Activated CD8-positive, alpha-beta memory T cell treated with anti-CD3 and anti-CD28 coated beads for 36 hours (primary cell): ENCODE measurements around the gene RPS6KL1. TPM values are rescaled to one million over a fixed set of nuclear protein-coding genes. Genes with fewer than 3 reads are reported as not detected.

Source experiments
- CTCF ChIA-PET: fragments of 350-600 bp; sonication (Branson Sonifier 250); formaldehyde crosslinking; loops from one replicate; lab custom pipeline; 2021; ENCODE audit warnings: antibody characterized with exemption; lab: Charles Lee
- POLR2A ChIA-PET: fragments of 350-600 bp; sonication (Branson Sonifier 250); formaldehyde crosslinking; loops from one replicate; lab custom pipeline; 2021; ENCODE audit warnings: antibody characterized with exemption; lab: Charles Lee
- total RNA-seq, 2 experiments: library from RNA; stranded (reverse); gene quantifications; one replicate each; pipeline ENCODE4 v1.2.3, GENCODE V29; 2021

RPS6KL1 gene
- total RNA-seq, 2 experiments from 2014 or later, result 5.0 TPM

- POLR2A ChIA-PET, result interaction anchor here (0.6 kb wide), 1 partner anchor 992 kb away, joined by 3 read pairs; no protein-coding TSS in a partner anchor
- CTCF ChIA-PET, result interaction anchor here (0.9 to 1.4 kb wide), 2 partner anchors 8 to 134 kb away, joined by 3 to 8 read pairs; no protein-coding TSS in a partner anchor
These were observed 31.3 kb upstream of the RPS6KL1 start for GRCh38 chr14:74954232-74954946.

GRCh38 chr14:74953686-74954085, 30.6 kb upstream of the RPS6KL1 start:
- ChIA-PET CTCF (interaction anchor here (0.9 kb wide), 1 partner anchor 135 kb away, joined by 3 read pairs; no protein-coding TSS in a partner anchor), POLR2A (no interaction called here)

GRCh38 chr14:74952697-74953484, 29.8 kb upstream of the RPS6KL1 start:
- POLR2A ChIA-PET, result no interaction called here
- CTCF ChIA-PET, result interaction anchor here (0.9 to 1.2 kb wide), 2 partner anchors 12 to 136 kb away, joined by 3 read pairs; no protein-coding TSS in a partner anchor

GRCh38 chr14:74952180-74952665, 29.2 kb upstream of the RPS6KL1 start:
- POLR2A ChIA-PET, result no interaction called here
- CTCF ChIA-PET, result interaction anchor here (1.2 kb wide), 1 partner anchor 13 kb away, joined by 3 read pairs; no protein-coding TSS in a partner anchor

GRCh38 chr14:74951443-74952179, 28.6 kb upstream of the RPS6KL1 start:
- CTCF ChIA-PET, result interaction anchor here (0.8 to 1.2 kb wide), 2 partner anchors 14 to 29 kb away, joined by 3 read pairs; partner anchors contain the start of gene RPS6KL1

GRCh38 chr14:74950795-74951442, 27.9 kb upstream of the RPS6KL1 start:
- ChIA-PET CTCF (interaction anchor here (0.8 kb wide), 1 partner anchor 28 kb away, joined by 3 read pairs; the partner anchor contains the start of gene RPS6KL1), POLR2A (no interaction called here)

More at GRCh38 chr14:74951443-74952179, 28.6 kb upstream of the RPS6KL1 start:
- POLR2A ChIA-PET, result no interaction called here

GRCh38 chr14:74949859-74950573, 27.0 kb upstream of the RPS6KL1 start:
- POLR2A ChIA-PET, result no interaction called here
- CTCF ChIA-PET, result no interaction called here

GRCh38 chr14:74949191-74949601, 26.1 kb upstream of the RPS6KL1 start:
- CTCF ChIA-PET, result interaction anchor here (5.6 kb wide), 1 partner anchor 138 kb away, joined by 40 read pairs; no protein-coding TSS in a partner anchor
- POLR2A ChIA-PET, result no interaction called here

GRCh38 chr14:74948228-74949175, 25.4 kb upstream of the RPS6KL1 start:
- ChIA-PET CTCF (interaction anchor here (5.6 kb wide), 1 partner anchor 139 kb away, joined by 40 read pairs; no protein-coding TSS in a partner anchor), POLR2A (no interaction called here)

- ChIA-PET POLR2A (no interaction called here), CTCF (interaction anchor here (1.9 to 5.6 kb wide), 5 partner anchors 8 to 172 kb away, joined by 4 to 40 read pairs (median 8); partner anchors contain the start of gene PGF)
These were observed 24.5 kb upstream of the RPS6KL1 start for GRCh38 chr14:74947353-74948227.

GRCh38 chr14:74946659-74947281, 23.7 kb upstream of the RPS6KL1 start:
- ChIA-PET CTCF (interaction anchor here (1.0 to 5.6 kb wide), 7 partner anchors 8 to 173 kb away, joined by 3 to 40 read pairs (median 7); partner anchors contain the start of gene PGF), POLR2A (no interaction called here)

GRCh38 chr14:74945852-74946658, 23.0 kb upstream of the RPS6KL1 start:
- CTCF ChIA-PET, result interaction anchor here (0.7 to 5.6 kb wide), 14 partner anchors 9 to 174 kb away, joined by 3 to 40 read pairs (median 4); partner anchors contain the start of genes ACYP1 and PGF
- POLR2A ChIA-PET, result no interaction called here

GRCh38 chr14:74945261-74945851, 22.3 kb upstream of the RPS6KL1 start:
- CTCF ChIA-PET, result interaction anchor here (0.6 to 5.6 kb wide), 19 partner anchors 10 to 716 kb away, joined by 3 to 40 read pairs (median 4); partner anchors contain the start of genes ACYP1 and PGF

GRCh38 chr14:74942608-74943007, 19.5 kb upstream of the RPS6KL1 start:
- POLR2A ChIA-PET, result interaction anchor here (1.3 kb wide), 1 partner anchor 19 kb away, joined by 3 read pairs; the partner anchor contains the start of gene RPS6KL1
- CTCF ChIA-PET, result interaction anchor here (1.1 to 2.8 kb wide), 4 partner anchors 61 to 146 kb away, joined by 3 to 10 read pairs (median 5); no protein-coding TSS in a partner anchor

More at GRCh38 chr14:74945261-74945851, 22.3 kb upstream of the RPS6KL1 start:
- POLR2A ChIA-PET, result no interaction called here
